ENCODE results near the gene SPINK2.

SPINK2 gene

GRCh38 chr4:56821381-56822243 is at the start of gene SPINK2:
TSS of gene SPINK2 (minus strand) at chr4:56821701. CDS start at chr4:56821662, 39 bp downstream.
- no peaks in the 10 kb centered on the region for H3K9me3 ChIP-seq (ENCODE audit: control insufficient read depth in 2 of 2, low read length in 2 of 2)
- peaks cover 0 to 6% of the 10 kb centered on the region in 2 donors for H3K27me3 ChIP-seq (ENCODE audit: control insufficient read depth in 2 of 2, insufficient read depth in 2 of 2, low read length in 2 of 2)
- no peaks in the 10 kb centered on the region for H3K36me3 ChIP-seq (ENCODE audit: control insufficient read depth in 2 of 2, insufficient read depth in 2 of 2, low read length in 2 of 2)
- no peak within 1 kb of the TSS for H3K27ac ChIP-seq (ENCODE audit: low read depth in 2 of 2, low read length in 2 of 2)
- H3K4me3 ChIP-seq (ENCODE audit: low read length in 2 of 2), result peak within 1 kb of the TSS; percentile 54 to 55
- peaks cover 4 to 7% of the 10 kb centered on the region in 2 donors for H3K4me1 ChIP-seq (ENCODE audit: control insufficient read depth in 2 of 2, insufficient read depth in 2 of 2, low read length in 2 of 2)
- no peak within 1 kb of the TSS for H3K9ac ChIP-seq (ENCODE audit: low read depth in 1 of 2, low read length in 2 of 2)

GRCh38 chr4:56870946-56871345 is 49.4 kb upstream of the SPINK2 start:
- Histone ChIP-seq H3K27me3 (ENCODE audit: control insufficient read depth in 2 of 2, insufficient read depth in 2 of 2, low read length in 2 of 2) (no peaks in the 10 kb centered on the region), H3K4me1 (ENCODE audit: control insufficient read depth in 2 of 2, insufficient read depth in 2 of 2, low read length in 2 of 2) (no peaks in the 10 kb centered on the region), H3K9me3 (ENCODE audit: control insufficient read depth in 2 of 2, low read length in 2 of 2) (no peaks in the 10 kb centered on the region), H3K36me3 (ENCODE audit: control insufficient read depth in 2 of 2, insufficient read depth in 2 of 2, low read length in 2 of 2) (no peaks in the 10 kb centered on the region), H3K9ac (ENCODE audit: low read depth in 1 of 2, low read length in 2 of 2) (no peak overlapping the region), H3K4me3 (ENCODE audit: low read length in 2 of 2) (no peak overlapping the region), H3K27ac (ENCODE audit: low read depth in 2 of 2, low read length in 2 of 2) (no peak overlapping the region)

- no peaks in the 10 kb centered on the region for H3K9me3 ChIP-seq (ENCODE audit: control insufficient read depth in 2 of 2, low read length in 2 of 2)
- H3K9ac ChIP-seq (ENCODE audit: low read depth in 1 of 2, low read length in 2 of 2), result no peak overlapping the region
- no peak overlapping the region for H3K27ac ChIP-seq (ENCODE audit: low read depth in 2 of 2, low read length in 2 of 2)
- H3K27me3 ChIP-seq (ENCODE audit: control insufficient read depth in 2 of 2, insufficient read depth in 2 of 2, low read length in 2 of 2), result no peaks in the 10 kb centered on the region
- no peaks in the 10 kb centered on the region for H3K4me1 ChIP-seq (ENCODE audit: control insufficient read depth in 2 of 2, insufficient read depth in 2 of 2, low read length in 2 of 2)
- no peak overlapping the region for H3K4me3 ChIP-seq (ENCODE audit: low read length in 2 of 2)
- H3K36me3 ChIP-seq (ENCODE audit: control insufficient read depth in 2 of 2, insufficient read depth in 2 of 2, low read length in 2 of 2), result no peaks in the 10 kb centered on the region
Observed at GRCh38 chr4:56863441-56864139, 42.1 kb upstream of the SPINK2 start.

GRCh38 chr4:56861360-56861759 is 39.9 kb upstream of the SPINK2 start:
- Histone ChIP-seq H3K9ac (ENCODE audit: low read depth in 1 of 2, low read length in 2 of 2) (no peak overlapping the region), H3K36me3 (ENCODE audit: control insufficient read depth in 2 of 2, insufficient read depth in 2 of 2, low read length in 2 of 2) (no peaks in the 10 kb centered on the region), H3K9me3 (ENCODE audit: control insufficient read depth in 2 of 2, low read length in 2 of 2) (no peaks in the 10 kb centered on the region), H3K27ac (ENCODE audit: low read depth in 2 of 2, low read length in 2 of 2) (no peak overlapping the region), H3K4me3 (ENCODE audit: low read length in 2 of 2) (no peak overlapping the region), H3K4me1 (ENCODE audit: control insufficient read depth in 2 of 2, insufficient read depth in 2 of 2, low read length in 2 of 2) (no peaks in the 10 kb centered on the region), H3K27me3 (ENCODE audit: control insufficient read depth in 2 of 2, insufficient read depth in 2 of 2, low read length in 2 of 2) (no peaks in the 10 kb centered on the region)

- Histone ChIP-seq H3K9me3 (ENCODE audit: control insufficient read depth in 2 of 2, low read length in 2 of 2) (no peaks in the 10 kb centered on the region), H3K4me3 (ENCODE audit: low read length in 2 of 2) (no peak overlapping the region), H3K9ac (ENCODE audit: low read depth in 1 of 2, low read length in 2 of 2) (no peak overlapping the region), H3K4me1 (ENCODE audit: control insufficient read depth in 2 of 2, insufficient read depth in 2 of 2, low read length in 2 of 2) (no peaks in the 10 kb centered on the region), H3K36me3 (ENCODE audit: control insufficient read depth in 2 of 2, insufficient read depth in 2 of 2, low read length in 2 of 2) (no peaks in the 10 kb centered on the region), H3K27ac (ENCODE audit: low read depth in 2 of 2, low read length in 2 of 2) (no peak overlapping the region), H3K27me3 (ENCODE audit: control insufficient read depth in 2 of 2, insufficient read depth in 2 of 2, low read length in 2 of 2) (no peaks in the 10 kb centered on the region)
Observed at GRCh38 chr4:56860781-56861180, 39.3 kb upstream of the SPINK2 start.

- Histone ChIP-seq H3K4me3 (ENCODE audit: low read length in 2 of 2) (no peak overlapping the region), H3K27ac (ENCODE audit: low read depth in 2 of 2, low read length in 2 of 2) (no peak overlapping the region), H3K9me3 (ENCODE audit: control insufficient read depth in 2 of 2, low read length in 2 of 2) (no peaks in the 10 kb centered on the region), H3K4me1 (ENCODE audit: control insufficient read depth in 2 of 2, insufficient read depth in 2 of 2, low read length in 2 of 2) (no peaks in the 10 kb centered on the region), H3K27me3 (ENCODE audit: control insufficient read depth in 2 of 2, insufficient read depth in 2 of 2, low read length in 2 of 2) (no peaks in the 10 kb centered on the region), H3K36me3 (ENCODE audit: control insufficient read depth in 2 of 2, insufficient read depth in 2 of 2, low read length in 2 of 2) (no peaks in the 10 kb centered on the region), H3K9ac (ENCODE audit: low read depth in 1 of 2, low read length in 2 of 2) (no peak overlapping the region)
Observed at GRCh38 chr4:56859841-56860240, 38.3 kb upstream of the SPINK2 start.

- Histone ChIP-seq H3K4me1 (ENCODE audit: control insufficient read depth in 2 of 2, insufficient read depth in 2 of 2, low read length in 2 of 2) (no peaks in the 10 kb centered on the region), H3K9me3 (ENCODE audit: control insufficient read depth in 2 of 2, low read length in 2 of 2) (no peaks in the 10 kb centered on the region), H3K27ac (ENCODE audit: low read depth in 2 of 2, low read length in 2 of 2) (no peak overlapping the region), H3K9ac (ENCODE audit: low read depth in 1 of 2, low read length in 2 of 2) (no peak overlapping the region), H3K36me3 (ENCODE audit: control insufficient read depth in 2 of 2, insufficient read depth in 2 of 2, low read length in 2 of 2) (no peaks in the 10 kb centered on the region), H3K27me3 (ENCODE audit: control insufficient read depth in 2 of 2, insufficient read depth in 2 of 2, low read length in 2 of 2) (no peaks in the 10 kb centered on the region), H3K4me3 (ENCODE audit: low read length in 2 of 2) (no peak overlapping the region)
Observed at GRCh38 chr4:56857601-56858309, 36.3 kb upstream of the SPINK2 start.

- no peaks in the 10 kb centered on the region for H3K36me3 ChIP-seq (ENCODE audit: control insufficient read depth in 2 of 2, insufficient read depth in 2 of 2, low read length in 2 of 2)
- no peak overlapping the region for H3K9ac ChIP-seq (ENCODE audit: low read depth in 1 of 2, low read length in 2 of 2)
- H3K4me1 ChIP-seq (ENCODE audit: control insufficient read depth in 2 of 2, insufficient read depth in 2 of 2, low read length in 2 of 2), result no peaks in the 10 kb centered on the region
- H3K27ac ChIP-seq (ENCODE audit: low read depth in 2 of 2, low read length in 2 of 2), result no peak overlapping the region
- H3K4me3 ChIP-seq (ENCODE audit: low read length in 2 of 2), result no peak overlapping the region
- no peaks in the 10 kb centered on the region for H3K9me3 ChIP-seq (ENCODE audit: control insufficient read depth in 2 of 2, low read length in 2 of 2)
- no peaks in the 10 kb centered on the region for H3K27me3 ChIP-seq (ENCODE audit: control insufficient read depth in 2 of 2, insufficient read depth in 2 of 2, low read length in 2 of 2)
Observed at GRCh38 chr4:56856656-56857055, 35.2 kb upstream of the SPINK2 start.

GRCh38 chr4:56850910-56851309 is 29.4 kb upstream of the SPINK2 start:
- no peaks in the 10 kb centered on the region for H3K9me3 ChIP-seq (ENCODE audit: control insufficient read depth in 2 of 2, low read length in 2 of 2)
- no peak overlapping the region for H3K27ac ChIP-seq (ENCODE audit: low read depth in 2 of 2, low read length in 2 of 2)
- no peaks in the 10 kb centered on the region for H3K4me1 ChIP-seq (ENCODE audit: control insufficient read depth in 2 of 2, insufficient read depth in 2 of 2, low read length in 2 of 2)
- no peaks in the 10 kb centered on the region for H3K36me3 ChIP-seq (ENCODE audit: control insufficient read depth in 2 of 2, insufficient read depth in 2 of 2, low read length in 2 of 2)
- no peaks in the 10 kb centered on the region for H3K27me3 ChIP-seq (ENCODE audit: control insufficient read depth in 2 of 2, insufficient read depth in 2 of 2, low read length in 2 of 2)
- no peak overlapping the region for H3K9ac ChIP-seq (ENCODE audit: low read depth in 1 of 2, low read length in 2 of 2)
- H3K4me3 ChIP-seq (ENCODE audit: low read length in 2 of 2), result no peak overlapping the region
